NB4 (cell line): Measurements from ENCODE around the gene VPS9D1.

Experiments
- DNase-seq: peaks from one replicate; pipeline ENCODE4 v3.0.0; 2010; ENCODE audit warnings: low read depth
- H3K4me3 ChIP-seq: one replicate; pipeline ENCODE4 v1.5.1; 2011; ENCODE audit warnings: mild to moderate bottlenecking, low read depth, low read length, moderate library complexity
- MAX ChIP-seq: IDR thresholded peaks from 2 replicates; pipeline ENCODE4 v1.6.1; 2011; ENCODE audit warnings: low read depth, low read length
- MYC ChIP-seq: IDR thresholded peaks from 2 replicates; pipeline ENCODE4 v1.6.1; 2011; ENCODE audit warnings: low read depth, low read length
- POLR2A ChIP-seq: IDR thresholded peaks from 2 replicates; pipeline ENCODE4 v1.6.1; 2011; ENCODE audit warnings: mild to moderate bottlenecking; ENCODE audit not compliant: insufficient read length; ENCODE audit errors: extremely low read depth
- TF ChIP-seq, protein P1 (sequence below): IDR thresholded peaks from one replicate; pipeline ENCODE4 v1.5.1; 2012; ENCODE audit warnings: low read depth, low read length

The VPS9D1 gene

GRCh38 chr16:89660146-89660545 lies 60.6 kb downstream of the VPS9D1 start:
- no peak for DNase-seq
- no peak overlapping the region for H3K4me3 ChIP-seq
- no peak for TF ChIP-seq MAX
- TF ChIP-seq, protein P1, sequence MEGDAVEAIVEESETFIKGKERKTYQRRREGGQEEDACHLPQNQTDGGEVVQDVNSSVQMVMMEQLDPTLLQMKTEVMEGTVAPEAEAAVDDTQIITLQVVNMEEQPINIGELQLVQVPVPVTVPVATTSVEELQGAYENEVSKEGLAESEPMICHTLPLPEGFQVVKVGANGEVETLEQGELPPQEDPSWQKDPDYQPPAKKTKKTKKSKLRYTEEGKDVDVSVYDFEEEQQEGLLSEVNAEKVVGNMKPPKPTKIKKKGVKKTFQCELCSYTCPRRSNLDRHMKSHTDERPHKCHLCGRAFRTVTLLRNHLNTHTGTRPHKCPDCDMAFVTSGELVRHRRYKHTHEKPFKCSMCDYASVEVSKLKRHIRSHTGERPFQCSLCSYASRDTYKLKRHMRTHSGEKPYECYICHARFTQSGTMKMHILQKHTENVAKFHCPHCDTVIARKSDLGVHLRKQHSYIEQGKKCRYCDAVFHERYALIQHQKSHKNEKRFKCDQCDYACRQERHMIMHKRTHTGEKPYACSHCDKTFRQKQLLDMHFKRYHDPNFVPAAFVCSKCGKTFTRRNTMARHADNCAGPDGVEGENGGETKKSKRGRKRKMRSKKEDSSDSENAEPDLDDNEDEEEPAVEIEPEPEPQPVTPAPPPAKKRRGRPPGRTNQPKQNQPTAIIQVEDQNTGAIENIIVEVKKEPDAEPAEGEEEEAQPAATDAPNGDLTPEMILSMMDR = no peak

GRCh38 chr16:89658221-89658879 lies 62.3 kb downstream of the VPS9D1 start:
- H3K4me3 ChIP-seq = peak overlapping the region; percentile 77
- TF ChIP-seq MAX (no peak), POLR2A (no peak), MYC (no peak)
- TF ChIP-seq, protein P1 = no peak
- peak; percentile 55 for DNase-seq

DNA sequence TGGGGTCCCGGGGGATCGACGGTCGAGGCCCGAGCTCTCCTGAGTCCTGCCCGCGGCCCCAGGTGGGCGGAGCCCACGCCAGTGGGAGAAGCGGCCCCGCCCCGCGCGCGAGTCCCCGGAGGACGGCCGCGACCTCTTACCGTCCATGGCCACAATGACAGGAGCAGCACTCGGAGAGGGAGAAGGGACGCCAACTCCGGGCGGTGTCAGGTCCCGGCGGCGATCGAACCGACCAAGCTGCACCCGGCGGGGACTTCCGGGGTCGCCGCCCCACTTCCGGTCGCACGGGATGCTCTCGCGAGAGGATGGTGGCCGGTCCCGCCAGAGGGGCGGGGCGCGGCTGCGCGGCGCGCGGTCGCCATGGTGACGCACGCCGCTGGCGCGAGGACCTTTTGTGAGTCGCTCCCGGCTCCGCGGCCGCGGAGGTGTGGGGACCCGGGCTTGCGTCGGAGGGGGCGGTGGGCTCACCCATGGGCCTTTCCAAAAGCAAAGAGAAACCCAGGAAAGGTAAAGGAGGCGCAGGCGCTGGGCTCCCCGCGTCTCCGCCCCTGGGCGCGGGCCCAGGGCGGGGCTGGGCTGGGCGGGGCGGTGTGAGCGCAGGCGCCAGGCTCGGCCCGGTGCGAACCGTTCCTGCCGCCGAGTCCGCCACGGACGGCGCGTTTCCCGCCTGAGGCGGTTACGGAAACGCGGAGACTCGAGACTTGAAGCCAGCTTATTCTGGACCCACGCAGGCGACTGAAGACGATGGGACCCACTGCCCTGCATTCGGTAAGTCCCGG lies 63.1 kb downstream of the VPS9D1 start, which contains the start of the genes CHMP1A and SPATA33:
CHMP1A (minus strand) TSS at position 267 of the 779 bp plus-strand sequence; CDS start at position 147, 120 bp downstream.
SPATA33 (plus strand) TSS at position 395 of the 779 bp plus-strand sequence; CDS start at position 471, 76 bp downstream.
- TF ChIP-seq, protein P1 = no peak
- TF ChIP-seq MYC (peak; percentile 69), POLR2A (peak; percentile 56), MAX (peak; percentile 80)
- H3K4me3 ChIP-seq = peak within 1 kb of the TSS; percentile 77
- peak; percentile 91 for DNase-seq
